HG02759 (cell line): Measurements from ENCODE around the gene PPP2R5C.
"Not testable (repeated sequence)": the region's sequence is repeated elsewhere in the genome, so short reads cannot be mapped to it uniquely, and the experiment has no call there.

Experiments
- ATAC-seq: cut with Tn5 transposase; IDR thresholded peaks from one replicate; pipeline ENCODE4 v1.9.1; 2021; ENCODE audit warnings: mild to moderate bottlenecking, moderate library complexity; ENCODE audit not compliant: unreplicated experiment

PPP2R5C gene

GRCh38 chr14:101961746-101962502 lies 200.4 kb downstream of the PPP2R5C start:
- no peak for ATAC-seq

- no peak for ATAC-seq
Measured at GRCh38 chr14:101962503-101962874, 201.0 kb downstream of the PPP2R5C start.

- no peak for ATAC-seq
Measured at GRCh38 chr14:101963052-101963451, 201.5 kb downstream of the PPP2R5C start.

- peak; percentile 1 for ATAC-seq
Measured at GRCh38 chr14:101963656-101964296, 202.3 kb downstream of the PPP2R5C start.

- peak; percentile 87 for ATAC-seq
Measured at GRCh38 chr14:101964297-101965180, 203.0 kb downstream of the PPP2R5C start, which contains the start of gene DYNC1H1. TSS of gene DYNC1H1 (plus strand) at chr14:101964573. CDS start at chr14:101964692, 119 bp downstream.

- peak; percentile 36 for ATAC-seq
Measured at GRCh38 chr14:101965181-101965544, 203.7 kb downstream of the PPP2R5C start.

GRCh38 chr14:101965770-101966722 lies 204.5 kb downstream of the PPP2R5C start:
- ATAC-seq, result no peak

GRCh38 chr14:101966742-101967141 lies 205.2 kb downstream of the PPP2R5C start:
- ATAC-seq, result no peak

GRCh38 chr14:101968186-101968585 lies 206.7 kb downstream of the PPP2R5C start:
- ATAC-seq, result no peak

- no peak for ATAC-seq
Measured at GRCh38 chr14:101969481-101969880, 208.0 kb downstream of the PPP2R5C start.

GRCh38 chr14:101970830-101971400 lies 209.4 kb downstream of the PPP2R5C start:
- no peak for ATAC-seq

GRCh38 chr14:101971458-101971857 lies 209.9 kb downstream of the PPP2R5C start:
- not testable (repeated sequence) for ATAC-seq

- ATAC-seq, result no peak
Measured at GRCh38 chr14:101972126-101972866, 210.8 kb downstream of the PPP2R5C start.

- no peak for ATAC-seq
Measured at GRCh38 chr14:101973356-101973755, 211.8 kb downstream of the PPP2R5C start.

- ATAC-seq, result no peak
Measured at GRCh38 chr14:101975231-101975630, 213.7 kb downstream of the PPP2R5C start.
